OCI-M1 (cell line): ENCODE measurements around the gene MUC13.

ENCODE experiments used
- DNase-seq: peaks from one replicate; lab custom pipeline; 2025; lab: John Stamatoyannopoulos, UW

Gene MUC13

DNA sequence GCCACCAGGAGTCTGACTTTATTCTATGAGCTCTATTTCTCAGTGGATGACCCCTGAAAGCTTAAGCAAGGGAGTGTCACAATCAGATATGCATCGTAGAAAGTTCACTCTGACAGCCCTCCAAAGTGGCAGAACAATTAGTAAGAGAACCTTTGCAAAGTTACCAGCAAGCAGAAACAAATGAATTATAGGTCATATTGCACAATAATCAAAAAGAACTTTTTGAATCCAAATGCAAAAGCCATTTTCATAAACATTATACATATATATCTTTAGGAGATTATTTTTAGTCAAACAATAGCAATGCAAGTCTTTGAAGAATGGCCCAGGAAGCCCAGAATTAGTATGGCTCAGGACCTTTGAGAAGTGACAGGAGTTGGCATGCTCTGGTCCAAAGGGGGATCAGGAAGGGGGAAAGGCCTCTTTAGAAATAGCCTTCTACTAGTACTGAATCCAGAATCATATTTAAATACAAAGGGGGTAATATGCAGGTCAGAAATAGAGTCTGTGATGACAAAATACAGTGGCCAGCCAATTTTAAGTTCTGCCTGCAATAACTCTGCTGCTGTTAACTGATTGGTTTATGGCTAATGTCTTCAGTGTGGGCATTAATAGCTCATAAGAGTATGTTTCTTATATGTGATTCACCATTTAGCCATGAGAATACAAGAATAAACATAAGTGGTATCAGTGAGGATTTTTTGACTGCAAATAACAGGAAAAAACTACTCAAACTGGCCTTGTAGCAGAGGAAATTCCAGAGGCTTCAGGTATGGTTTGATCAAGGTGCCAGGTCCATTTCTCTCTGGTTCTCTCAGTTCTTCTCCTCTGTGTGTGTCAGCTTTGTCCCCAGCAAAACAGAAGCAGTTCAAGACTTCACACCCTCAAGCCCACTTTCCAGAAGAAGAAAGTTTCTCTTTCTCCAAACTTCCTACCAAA lies 30.4 kb downstream of the MUC13 start:
- DNase-seq: no peak

DNA sequence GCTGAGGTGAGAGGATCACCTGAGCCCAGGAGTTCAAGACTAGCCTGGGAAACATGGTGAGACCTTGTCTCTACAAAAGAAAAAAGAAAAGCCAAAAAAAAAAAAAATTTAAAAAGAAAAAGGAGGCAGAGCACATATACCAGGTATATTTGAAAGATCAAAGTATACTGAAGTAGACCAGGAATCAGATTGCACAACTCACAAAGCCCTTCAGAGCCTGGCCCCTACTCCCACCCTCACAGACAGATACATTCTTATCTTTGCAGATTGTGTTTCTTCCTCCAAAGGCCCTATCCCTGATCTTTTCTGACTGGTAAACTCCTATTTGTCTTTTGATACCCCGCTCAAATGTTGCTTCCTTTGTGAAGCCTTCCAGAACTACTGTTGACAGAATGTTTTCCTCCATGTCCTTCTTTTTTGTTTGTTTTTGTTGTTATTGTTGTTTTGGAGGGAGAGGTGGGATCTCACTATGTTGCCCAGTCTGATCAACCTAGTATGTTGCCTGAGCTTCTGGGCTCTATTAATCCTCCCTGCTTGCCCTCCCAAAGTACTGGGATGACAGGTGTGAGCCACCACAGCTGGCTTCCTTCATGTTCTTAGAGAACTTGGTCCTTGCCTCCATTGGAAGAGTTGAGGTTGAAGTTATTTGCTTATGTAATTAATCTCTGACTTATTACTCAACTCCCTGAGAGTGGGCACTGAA lies 37.6 kb downstream of the MUC13 start:
- no peak for DNase-seq

DNA sequence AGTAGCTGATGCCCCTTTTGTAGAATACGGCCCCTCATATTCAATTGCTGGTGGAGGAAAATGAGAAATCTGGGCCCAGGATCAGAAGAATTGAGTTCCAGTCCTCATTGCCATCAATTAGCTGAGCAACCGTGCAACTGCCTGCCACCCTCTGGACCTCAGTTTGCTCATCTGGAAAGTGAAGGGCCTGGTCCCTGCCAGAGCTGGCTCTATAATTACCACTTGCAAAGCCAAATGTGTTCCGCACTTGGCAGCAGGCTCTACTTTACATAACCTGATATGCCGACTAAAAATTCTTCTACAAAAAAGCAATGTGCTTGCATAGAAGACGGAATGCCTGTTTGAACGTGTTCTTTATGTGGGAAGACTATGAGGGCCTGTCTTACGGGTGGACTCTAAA lies 38.8 kb downstream of the MUC13 start:
- DNase-seq: no peak

DNA sequence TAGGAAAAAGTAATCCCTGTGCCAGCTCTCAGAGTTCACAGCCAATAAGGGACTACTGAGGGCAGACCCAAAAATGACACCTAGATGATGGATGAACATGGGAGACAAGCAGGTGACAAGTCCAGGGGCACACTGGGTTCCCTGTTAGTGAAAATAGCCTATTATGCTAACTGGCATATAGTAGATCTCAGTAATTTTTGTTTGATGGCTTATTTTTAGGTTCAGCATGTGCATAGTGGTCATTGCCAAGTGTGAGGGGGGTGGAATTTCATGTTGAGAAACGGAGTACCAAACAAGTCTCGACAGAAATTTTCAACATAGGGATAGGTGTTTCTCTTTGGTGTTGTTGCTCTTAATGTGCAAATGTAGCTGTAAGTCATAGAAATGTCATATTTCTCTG lies 41.0 kb downstream of the MUC13 start:
- DNase-seq: no peak

DNA sequence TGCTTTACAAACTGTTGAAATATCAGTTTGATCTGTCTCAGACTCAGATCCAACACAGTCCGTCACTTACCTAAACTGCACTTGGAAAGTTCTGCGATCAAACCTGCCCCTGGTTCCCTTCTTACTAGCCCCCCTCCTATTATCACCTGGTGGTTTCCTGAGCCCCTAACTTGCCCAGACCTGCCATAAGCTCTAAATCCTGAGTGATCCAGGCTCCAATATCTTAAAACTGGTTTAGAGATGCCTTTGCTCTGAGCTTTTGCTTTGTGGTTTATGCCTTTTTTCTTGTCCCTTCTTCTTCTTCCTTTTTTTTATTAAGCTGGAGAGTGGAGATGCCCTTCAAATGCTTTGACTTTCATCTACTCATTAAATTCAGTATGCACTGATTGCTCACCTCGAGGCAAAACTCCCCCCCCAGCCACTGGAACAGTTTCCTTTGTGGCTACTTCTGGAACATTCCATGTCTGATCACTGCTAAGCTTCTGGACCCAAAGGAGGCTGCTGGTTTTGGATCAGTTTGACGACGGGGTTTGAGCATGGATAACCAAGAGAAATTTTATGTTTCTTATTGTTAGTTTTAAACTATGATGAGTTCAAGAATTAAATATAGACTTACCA lies 43.9 kb downstream of the MUC13 start:
- DNase-seq: no peak

DNA sequence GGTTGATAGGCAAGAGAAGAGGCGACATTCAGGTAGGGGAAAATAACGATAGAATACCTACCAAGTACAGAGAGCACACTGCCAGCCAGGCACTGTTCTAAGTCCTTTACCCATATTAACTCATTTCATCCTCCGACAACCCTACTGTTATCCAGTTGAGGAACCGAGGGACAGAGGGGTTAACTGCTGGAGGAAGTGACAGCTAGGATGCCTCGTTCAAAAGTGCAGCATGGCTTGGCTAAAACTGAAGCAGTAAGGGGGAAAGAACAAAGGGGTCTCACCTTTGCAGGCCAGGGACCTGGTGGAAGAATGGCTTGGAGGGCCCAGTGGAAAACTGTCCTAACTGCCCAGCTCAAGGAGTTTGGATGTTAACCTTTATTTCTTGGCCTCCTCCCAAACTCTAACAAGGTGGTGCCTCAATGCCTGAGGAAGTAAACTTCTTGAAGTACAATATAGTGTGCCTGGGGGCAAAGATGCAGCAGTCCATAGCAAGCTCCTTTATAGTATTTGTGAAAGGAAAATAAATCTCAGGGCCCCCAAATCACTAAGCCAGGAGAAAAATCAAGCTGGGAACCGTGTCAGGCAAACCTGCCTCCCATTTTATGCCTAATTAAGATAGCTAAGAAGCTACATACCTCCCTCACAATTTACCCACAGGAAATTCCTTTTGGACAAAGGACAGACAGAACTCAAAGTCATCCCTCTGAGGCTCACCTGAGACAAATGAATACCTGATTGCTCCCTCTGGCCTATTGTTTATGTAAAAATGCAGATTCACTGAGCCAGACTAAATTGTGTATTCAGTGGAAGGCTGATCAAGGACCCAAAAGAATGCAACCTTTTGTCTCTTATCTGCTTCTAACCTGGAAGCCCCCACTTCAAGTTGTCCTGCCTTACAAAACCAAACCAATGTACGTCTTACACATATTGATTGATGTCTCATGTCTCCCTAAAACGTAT lies 45.8 kb downstream of the MUC13 start:
- DNase-seq: no peak

DNA sequence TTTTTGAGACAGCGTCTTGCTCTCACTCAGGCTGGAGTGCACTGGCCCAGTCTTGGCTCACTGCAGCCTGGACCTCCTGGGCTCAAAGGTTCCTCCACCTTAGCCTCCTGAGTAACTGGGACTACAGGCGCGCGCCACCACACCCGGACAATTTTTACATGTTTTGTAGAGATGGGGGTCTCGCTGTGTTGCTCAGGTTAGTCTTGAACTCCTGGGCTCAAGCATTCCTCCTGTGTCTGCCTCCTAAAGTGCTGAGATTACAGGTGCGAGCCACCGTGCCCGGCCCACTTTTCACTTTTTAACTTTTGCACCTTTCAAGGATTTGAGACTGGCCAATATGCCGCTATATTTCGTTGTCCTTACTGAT lies 46.6 kb downstream of the MUC13 start:
- no peak for DNase-seq

DNA sequence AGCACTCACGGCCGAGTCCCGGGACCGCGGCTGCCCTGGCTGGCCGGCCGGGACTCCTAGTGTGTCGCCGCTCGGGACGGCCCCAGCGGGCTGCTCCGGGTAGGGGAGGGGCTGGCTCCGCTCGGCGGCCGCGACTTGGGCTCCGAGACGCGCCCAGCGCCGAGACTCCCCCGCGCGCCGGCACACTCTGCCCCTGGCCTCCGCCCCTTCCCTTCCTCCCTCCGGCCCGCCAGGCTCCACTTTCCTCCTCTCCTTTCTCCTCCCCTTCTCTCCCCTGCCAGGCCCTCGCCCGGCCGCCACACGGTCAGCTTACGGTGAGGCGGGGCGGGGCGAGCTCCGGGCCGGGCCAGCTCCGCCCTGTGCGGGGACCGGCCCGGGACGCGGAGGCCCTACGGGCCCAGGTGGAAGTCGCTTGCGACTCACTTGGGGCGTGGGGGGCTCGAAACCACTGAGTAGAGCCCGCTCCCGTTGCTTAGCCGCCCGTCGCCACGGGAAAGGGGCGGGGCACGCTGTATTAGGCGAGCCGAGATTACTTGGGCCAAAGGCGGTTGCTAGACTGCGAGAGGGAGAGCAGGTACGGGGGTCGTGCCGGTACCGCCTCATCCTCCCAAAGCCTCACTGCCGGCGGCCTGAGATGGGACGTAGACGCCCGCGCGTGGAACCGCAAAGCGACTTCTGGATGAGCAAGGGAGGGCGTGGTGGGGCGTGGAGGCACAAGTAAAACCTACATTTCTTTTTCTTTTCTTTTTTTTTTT lies 47.2 kb downstream of the MUC13 start, which contains the start of gene ITGB5:
TSS of gene ITGB5 (minus strand) at position 189 of the 755 bp plus-strand sequence. CDS start 365 bp downstream, outside the sequence.
- DNase-seq: no peak

DNA sequence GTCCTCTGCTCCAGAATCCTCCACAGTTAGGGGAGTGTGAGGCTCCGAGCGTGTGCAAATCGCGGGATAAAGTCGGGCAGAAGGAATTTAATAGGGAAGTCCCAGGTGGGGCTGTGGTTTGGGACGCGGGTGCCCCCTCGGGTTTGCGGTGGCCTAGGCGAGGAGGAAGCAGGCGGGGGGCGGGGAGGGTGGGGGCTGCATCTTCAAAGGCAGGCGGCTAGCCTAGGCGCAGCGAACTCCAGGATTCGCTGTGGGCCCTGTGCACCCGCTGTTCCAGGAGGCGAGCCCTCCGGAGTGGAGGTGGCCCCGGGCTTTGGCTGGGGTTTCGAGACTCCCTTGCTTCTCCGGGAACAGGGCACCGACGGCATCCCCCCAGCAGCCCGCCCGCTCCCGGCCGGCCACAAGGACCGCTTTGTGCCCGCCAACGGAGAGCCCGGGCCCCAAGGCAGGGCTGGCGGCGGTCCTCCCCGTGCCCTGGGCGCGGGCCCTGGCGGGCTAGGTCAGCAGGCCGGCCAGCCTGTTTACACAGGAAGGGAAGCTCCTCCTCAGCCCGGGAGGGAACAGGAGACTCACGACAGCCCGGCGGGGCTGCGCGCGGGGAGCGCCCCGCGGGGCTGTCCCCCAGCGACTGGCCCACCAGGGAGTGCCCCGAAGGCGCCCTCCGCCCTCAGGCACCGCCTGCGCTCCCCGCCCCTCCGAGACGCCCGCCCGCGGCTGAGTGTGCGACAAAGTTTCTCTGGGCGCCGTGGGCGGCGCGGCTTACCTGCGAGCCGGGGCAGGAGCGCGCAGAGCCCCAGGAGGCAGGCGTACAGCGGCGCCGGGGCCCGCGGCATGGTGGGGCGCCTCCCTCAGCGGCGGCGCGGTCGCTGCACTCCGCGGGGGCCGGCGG lies 48.1 kb downstream of the MUC13 start:
- no peak for DNase-seq

DNA sequence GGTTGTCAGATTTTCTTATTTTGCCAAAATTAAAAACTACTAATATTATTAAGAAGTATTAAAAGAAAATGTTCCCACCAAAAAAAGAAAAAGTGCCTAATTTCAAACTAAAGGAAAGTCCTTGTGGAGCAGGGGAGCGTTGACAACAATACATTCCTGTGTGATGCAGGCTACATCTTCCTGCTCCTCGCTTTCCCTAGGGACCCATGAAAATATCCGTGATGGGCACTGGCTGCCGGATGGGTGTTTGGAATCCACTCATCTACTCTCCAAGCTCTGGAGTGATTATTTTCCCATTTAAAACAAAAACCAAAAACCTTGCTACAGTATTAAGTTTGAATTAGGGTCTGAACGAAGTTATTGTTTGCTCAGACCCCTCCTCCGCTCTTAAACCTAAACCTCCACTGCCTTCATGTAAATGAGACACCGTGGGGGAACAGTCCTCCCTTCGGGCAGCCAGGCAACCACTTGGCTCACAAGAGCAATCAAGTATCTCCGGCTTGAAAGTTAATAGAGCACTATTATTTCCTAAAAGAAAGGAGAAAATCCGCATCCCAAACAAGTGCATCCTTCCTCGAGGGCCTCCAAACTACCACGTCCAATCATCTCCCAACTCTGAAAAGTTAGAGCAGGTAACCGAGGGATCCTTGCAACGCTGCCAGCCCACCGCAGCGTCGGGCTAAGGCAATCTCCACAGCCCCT lies 48.9 kb downstream of the MUC13 start:
- no peak for DNase-seq

DNA sequence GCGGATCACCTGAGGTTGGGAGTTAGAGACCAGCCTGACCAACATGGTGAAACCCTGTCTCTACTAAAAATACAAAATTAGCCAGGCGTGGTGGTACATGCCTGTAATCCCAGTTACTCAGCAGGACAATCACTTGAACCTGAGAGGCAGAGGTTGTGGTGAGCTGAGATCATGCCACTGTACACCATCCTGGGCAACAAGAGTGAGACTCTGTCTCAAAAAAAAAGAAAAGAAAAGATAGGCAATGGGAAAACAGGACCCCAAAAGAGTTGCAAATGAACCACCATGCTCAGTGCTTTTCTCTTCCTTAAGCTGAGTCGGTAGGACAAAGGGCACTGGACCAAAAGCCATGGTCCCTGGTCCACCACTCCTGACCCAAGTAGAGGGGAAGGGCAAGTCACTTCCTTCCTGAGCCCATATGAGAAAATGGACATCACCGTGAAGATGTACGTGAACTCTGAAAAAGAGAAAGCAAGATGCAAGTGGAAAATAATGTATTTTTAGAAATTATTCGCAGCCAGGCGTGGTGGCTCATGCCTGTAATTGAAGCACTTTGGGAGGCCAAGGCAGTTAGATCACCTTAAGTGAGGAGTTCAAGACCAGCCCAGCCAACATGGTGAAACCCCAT lies 50.0 kb downstream of the MUC13 start:
- DNase-seq: no peak

DNA sequence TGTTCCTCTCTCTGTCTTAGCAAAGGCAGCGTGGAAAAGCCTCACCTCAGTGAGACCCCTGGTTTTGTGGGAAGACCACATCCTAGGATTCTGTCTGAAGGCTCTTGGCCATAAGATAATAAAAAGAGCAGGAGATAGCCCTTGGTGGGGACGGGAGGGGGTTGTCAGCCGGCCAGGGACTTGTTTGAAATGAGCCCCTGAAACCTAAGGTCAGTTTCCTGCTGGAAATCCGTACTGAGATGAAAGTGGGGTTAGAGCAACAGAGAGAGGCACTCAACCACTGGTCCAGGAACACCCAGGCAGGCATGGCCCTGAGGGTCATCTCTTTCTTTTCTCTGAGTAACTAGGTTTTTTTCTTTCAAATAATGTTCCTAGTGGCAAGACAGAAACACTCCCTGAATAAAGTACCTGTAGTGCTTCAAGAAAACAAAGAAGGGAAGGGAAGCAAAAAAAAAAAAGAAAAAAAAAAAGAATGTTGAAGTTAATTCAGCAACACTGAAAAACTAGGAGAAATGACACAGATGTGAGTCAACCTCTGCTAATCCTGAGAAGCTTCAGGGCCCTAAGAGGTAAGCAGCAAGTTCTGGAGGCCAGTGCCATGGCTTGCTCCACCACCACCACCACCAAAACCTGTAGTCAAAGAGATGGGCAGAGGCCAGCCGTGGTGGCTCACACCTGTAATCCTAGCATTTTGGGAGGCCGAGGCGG lies 50.6 kb downstream of the MUC13 start:
- DNase-seq: no peak

DNA sequence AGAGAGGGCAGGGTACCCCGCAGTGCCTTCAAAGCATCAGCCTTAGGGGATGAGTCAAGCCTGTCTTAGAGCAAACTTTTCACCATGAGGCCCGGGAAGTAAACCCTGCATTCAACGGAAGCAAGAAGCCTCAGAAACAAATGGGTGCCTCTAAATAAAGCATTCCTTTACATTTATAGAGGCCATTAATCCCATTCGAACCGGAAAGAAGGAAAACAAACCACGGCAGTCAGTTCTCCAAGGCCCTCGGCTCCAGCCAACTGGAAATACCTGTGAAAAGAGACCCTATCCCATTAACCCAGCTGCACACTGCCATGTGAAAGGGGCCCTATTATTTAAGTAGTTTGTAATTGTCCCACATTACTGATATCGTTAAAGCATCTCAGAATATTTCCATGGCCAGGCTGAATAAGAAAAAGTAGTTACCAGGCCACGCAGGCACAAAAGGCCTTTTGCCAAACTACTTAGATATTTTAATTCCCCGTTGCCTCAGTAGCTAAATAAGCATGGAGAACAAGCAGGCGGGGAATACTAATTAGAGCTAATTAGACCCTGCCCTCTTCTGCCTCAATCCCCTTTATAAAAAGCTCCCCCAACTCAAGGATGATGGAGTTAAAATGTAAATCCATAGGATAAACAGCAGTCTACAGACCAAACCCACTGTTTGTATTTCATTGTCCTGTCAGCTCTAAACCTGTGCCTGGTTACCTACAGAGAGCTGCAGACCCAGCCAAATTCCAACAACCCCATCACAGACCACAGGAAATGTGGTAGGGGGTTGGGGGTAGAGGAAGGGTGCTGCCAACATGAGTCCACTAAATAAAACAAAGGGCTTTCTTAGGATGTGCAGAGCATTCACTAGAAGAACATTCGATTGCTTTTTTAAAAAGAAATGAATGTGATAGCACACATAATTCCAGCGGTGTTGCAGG lies 51.5 kb downstream of the MUC13 start:
- no peak for DNase-seq

DNA sequence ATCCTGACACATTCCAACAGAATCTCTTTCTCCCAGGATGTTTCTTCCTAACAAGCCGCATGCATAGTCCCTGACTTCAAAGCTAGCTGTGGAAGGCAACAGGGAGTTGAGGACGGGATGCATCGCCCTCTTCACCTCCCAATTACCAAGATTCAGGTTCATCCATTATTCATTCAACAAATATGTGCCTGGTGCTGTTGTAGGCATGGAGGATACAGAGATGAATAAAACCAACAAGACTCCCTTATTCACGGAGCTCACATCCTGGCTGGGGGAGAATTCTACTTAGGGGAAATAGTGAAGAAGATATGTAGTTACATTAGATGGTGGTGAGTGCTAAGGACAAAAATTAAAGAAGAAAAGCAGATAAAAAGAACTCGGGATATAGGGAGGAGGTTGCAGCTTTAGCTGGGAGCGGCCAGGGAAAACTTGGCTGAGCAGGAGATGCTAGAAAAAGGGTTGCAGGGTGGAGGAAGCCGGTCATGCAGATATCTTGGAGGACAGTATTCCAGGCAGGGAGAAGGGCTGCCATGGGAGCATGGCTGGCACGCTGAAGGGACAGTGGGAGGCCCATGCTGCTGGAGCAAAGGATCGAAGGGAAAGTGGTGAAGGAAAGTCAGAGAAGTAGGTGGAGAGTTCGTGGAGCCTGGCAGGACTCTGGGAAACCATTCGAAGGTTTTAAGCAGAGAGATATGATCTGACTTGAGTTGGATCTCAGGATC lies 52.4 kb downstream of the MUC13 start:
- DNase-seq: no peak

DNA sequence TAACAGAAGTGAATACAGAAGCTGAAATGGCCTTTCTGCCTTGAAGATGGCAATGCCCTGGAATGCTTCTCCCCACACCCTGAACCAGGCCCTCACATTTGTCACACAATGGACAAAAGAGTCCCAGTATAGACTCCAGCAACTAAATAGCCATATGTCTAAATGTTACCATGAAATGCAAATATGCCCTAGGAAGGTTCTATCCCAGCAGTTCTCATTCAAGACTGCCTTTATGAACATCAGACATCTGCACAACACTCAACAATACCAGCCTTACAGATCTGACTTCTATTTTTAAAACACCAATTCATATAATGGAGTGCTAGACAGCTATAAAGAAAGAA lies 55.2 kb downstream of the MUC13 start:
- DNase-seq: no peak

DNA sequence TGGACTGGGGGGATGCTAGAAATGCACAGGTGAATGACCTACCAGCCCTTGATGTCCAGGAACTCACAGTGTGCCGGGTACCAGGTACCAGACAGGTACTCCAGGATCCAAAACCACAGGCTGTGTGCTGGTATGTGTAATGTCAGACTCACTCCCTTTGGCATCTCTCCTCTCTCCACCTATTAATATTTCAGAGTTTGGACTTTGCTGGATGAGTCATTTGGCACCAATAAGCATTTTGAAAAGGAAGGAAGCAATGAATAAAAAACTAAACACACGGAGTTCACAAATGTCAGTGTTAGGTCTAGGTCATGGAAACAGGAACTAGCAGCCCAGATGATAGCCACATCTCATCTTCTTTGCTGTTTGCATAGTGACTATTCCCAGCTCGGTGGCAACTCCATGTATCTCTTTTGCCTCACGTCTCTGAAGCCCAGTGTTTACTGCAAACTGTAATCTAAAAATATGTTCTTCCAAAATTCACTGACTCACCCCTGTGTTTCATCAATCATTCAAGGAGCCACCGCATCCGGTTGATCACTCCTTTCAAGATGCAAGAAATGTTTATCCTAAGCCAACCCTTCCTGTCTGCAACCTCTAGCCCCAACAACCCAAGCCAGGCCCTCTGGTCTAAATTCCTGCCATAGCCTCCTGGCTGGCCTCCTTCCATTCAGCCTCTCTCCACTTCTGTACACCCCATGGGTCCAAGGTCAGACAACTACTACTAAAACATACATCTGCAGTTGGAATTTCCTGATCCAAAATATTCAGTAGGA lies 55.8 kb downstream of the MUC13 start:
- peak; percentile 18 for DNase-seq
